H9 (cell line): Measurements from ENCODE around the gene ADAMTS8. TPM values are rescaled to one million over a fixed set of nuclear protein-coding genes. Genes with fewer than 3 reads are reported as not detected.

Source experiments
- DNase-seq: peaks from one replicate; pipeline ENCODE4 v3.0.0-alpha.2; 2017
- H2AFZ ChIP-seq: one replicate; pipeline ENCODE4 v1.6.1; 2013; ENCODE audit warnings: mild to moderate bottlenecking, low read length, control low read depth, moderate library complexity
- H2AK5ac ChIP-seq: 2 replicates; pipeline ENCODE4 v1.6.1; 2013; ENCODE audit warnings: low read length, control low read depth, mixed read lengths; ENCODE audit not compliant: insufficient read length
- H2BK120ac ChIP-seq: one replicate; pipeline ENCODE4 v1.6.1; 2013; ENCODE audit warnings: low read depth, mild to moderate bottlenecking, low read length, control low read depth, inconsistent platforms; ENCODE audit not compliant: poor library complexity, severe bottlenecking
- H2BK12ac ChIP-seq: 2 replicates; pipeline ENCODE4 v1.6.1; 2013; ENCODE audit warnings: low read length, control low read depth, mixed read lengths, low read depth; ENCODE audit not compliant: insufficient read length
- H2BK15ac ChIP-seq: 2 replicates; pipeline ENCODE4 v1.6.1; 2013; ENCODE audit warnings: low read depth, low read length, control low read depth
- H2BK20ac ChIP-seq: one replicate; pipeline ENCODE4 v1.6.1; 2013; ENCODE audit warnings: low read depth, mild to moderate bottlenecking, low read length, control low read depth, inconsistent platforms; ENCODE audit not compliant: poor library complexity, severe bottlenecking
- H2BK5ac ChIP-seq: 2 replicates; pipeline ENCODE4 v1.6.1; 2013; ENCODE audit warnings: low read length, control low read depth, mixed read lengths; ENCODE audit not compliant: insufficient read length
- H3K14ac ChIP-seq: 2 replicates; pipeline ENCODE4 v1.6.1; 2013; ENCODE audit warnings: low read length, control low read depth; ENCODE audit not compliant: insufficient read depth
- H3K18ac ChIP-seq: 2 replicates; pipeline ENCODE4 v1.6.1; 2013; ENCODE audit warnings: low read depth, mild to moderate bottlenecking, mixed read lengths, low read length, control low read depth; ENCODE audit not compliant: insufficient read length
- H3K23ac ChIP-seq: 2 replicates; pipeline ENCODE4 v1.6.1; 2013; ENCODE audit warnings: low read length, control low read depth, mixed read lengths, low read depth; ENCODE audit not compliant: insufficient read length
- H3K23me2 ChIP-seq: 2 replicates; pipeline ENCODE4 v1.6.1; 2013; ENCODE audit warnings: low read depth, mild to moderate bottlenecking, mixed read lengths, low read length, control low read depth; ENCODE audit not compliant: insufficient read length, poor library complexity, severe bottlenecking
- H3K27ac ChIP-seq: 2 replicates; pipeline ENCODE4 v1.5.1; 2013; ENCODE audit warnings: low read length, control low read depth, mixed read lengths, low read depth; ENCODE audit not compliant: insufficient read length
- H3K27me3 ChIP-seq: 2 replicates; pipeline ENCODE4 v1.6.1; 2013; ENCODE audit warnings: low read length, control low read depth, inconsistent platforms; ENCODE audit not compliant: insufficient read depth
- H3K4ac ChIP-seq: 2 replicates; pipeline ENCODE4 v1.6.1; 2013; ENCODE audit warnings: low read depth, mild to moderate bottlenecking, control low read depth, inconsistent platforms, low read length, moderate library complexity
- H3K4me1 ChIP-seq: 2 replicates; pipeline ENCODE4 v1.6.1; 2013; ENCODE audit warnings: low read length, control low read depth, inconsistent platforms; ENCODE audit not compliant: insufficient read depth
- H3K4me2 ChIP-seq: 2 replicates; pipeline ENCODE4 v1.6.1; 2013; ENCODE audit warnings: low read length, control low read depth, mixed read lengths; ENCODE audit not compliant: insufficient read length, insufficient read depth
- H3K56ac ChIP-seq: 2 replicates; pipeline ENCODE4 v1.6.1; 2013; ENCODE audit warnings: low read depth, mild to moderate bottlenecking, mixed read lengths, low read length, control low read depth; ENCODE audit not compliant: insufficient read length
- H3K79me1 ChIP-seq: 2 replicates; pipeline ENCODE4 v1.6.1; 2013; ENCODE audit warnings: low read depth, mild to moderate bottlenecking, moderate library complexity, low read length, control low read depth, inconsistent platforms; ENCODE audit not compliant: insufficient read depth, poor library complexity, severe bottlenecking
- H3K79me2 ChIP-seq: 2 replicates; pipeline ENCODE4 v1.6.1; 2013; ENCODE audit warnings: low read length, control low read depth, inconsistent platforms; ENCODE audit not compliant: insufficient read depth
- H3K9ac ChIP-seq: 2 replicates; pipeline ENCODE4 v1.6.1; 2013; ENCODE audit warnings: low read length, control low read depth, mixed read lengths; ENCODE audit not compliant: insufficient read length; ENCODE audit errors: extremely low read depth
- H3K9me3 ChIP-seq: one replicate; pipeline ENCODE4 v1.6.1; 2013; ENCODE audit warnings: low read depth, low read length, inconsistent platforms; ENCODE audit not compliant: control insufficient read depth
- H3T11ph ChIP-seq: one replicate; pipeline ENCODE4 v1.6.1; 2013; ENCODE audit warnings: mild to moderate bottlenecking, low read length, control low read depth, inconsistent platforms
- H4K20me1 ChIP-seq: one replicate; pipeline ENCODE4 v1.6.1; 2013; ENCODE audit not compliant: control insufficient read depth, insufficient read length, insufficient read depth
- H4K5ac ChIP-seq: 2 replicates; pipeline ENCODE4 v1.6.1; 2013; ENCODE audit warnings: low read depth, mild to moderate bottlenecking, mixed read lengths, low read length, control low read depth; ENCODE audit not compliant: insufficient read length
- H4K8ac ChIP-seq: replicated peaks from 2 replicates; pipeline ENCODE4 v1.6.1; 2013; ENCODE audit warnings: low read length, control low read depth, mixed read lengths, low read depth; ENCODE audit not compliant: insufficient read length
- H4K91ac ChIP-seq: 2 replicates; pipeline ENCODE4 v1.6.1; 2013; ENCODE audit warnings: low read depth, mild to moderate bottlenecking, moderate library complexity, mixed read lengths, low read length, control low read depth; ENCODE audit not compliant: insufficient read length
- H3K27ac Mint-ChIP-seq, 3 experiments: 2 replicates in 2 of 3; 3 replicates in 1 of 3; pipeline ENCODE4 v1.8.0; 2020 to 2021; ENCODE audit warnings: mixed read lengths in 3 of 3, mild to moderate bottlenecking in 1 of 3, moderate library complexity in 1 of 3
- H3K27me3 Mint-ChIP-seq: 2 replicates; pipeline ENCODE4 v1.8.0; 2021; ENCODE audit warnings: low read depth, mild to moderate bottlenecking, moderate library complexity, mixed read lengths
- H3K36me3 Mint-ChIP-seq, 3 experiments: 2 replicates in 2 of 3; 3 replicates in 1 of 3; pipeline ENCODE4 v1.8.0; 2020 to 2021; ENCODE audit warnings: low read depth in 3 of 3, mixed read lengths in 3 of 3; ENCODE audit not compliant: insufficient read depth in 1 of 3
- H3K4me1 Mint-ChIP-seq, 2 experiments: 2 replicates each; pipeline ENCODE4 v1.8.0; 2020; ENCODE audit warnings: mixed read lengths in 2 of 2
- H3K4me3 Mint-ChIP-seq, 2 experiments: 2 replicates in 1 of 2; 3 replicates in 1 of 2; pipeline ENCODE4 v1.8.0; 2020 to 2021; ENCODE audit warnings: mild to moderate bottlenecking in 2 of 2, mixed read lengths in 2 of 2, moderate library complexity in 1 of 2
- H3K9me3 Mint-ChIP-seq, 2 experiments: 2 replicates in 1 of 2; 3 replicates in 1 of 2; pipeline ENCODE4 v1.8.0; 2020; ENCODE audit warnings: mild to moderate bottlenecking in 2 of 2, mixed read lengths in 2 of 2, moderate library complexity in 1 of 2
- CTCF ChIP-seq: fragments of 200-600 bp; sonication (generic); conservative IDR thresholded peaks from 3 replicates; pipeline ENCODE4 v1.8.0; 2021; ENCODE audit warnings: antibody characterized with exemption, mild to moderate bottlenecking
- WGBS: extraction: QIAGEN DNeasy Blood & Tissue Kit; methylation state at CpG from one replicate; pipeline ENCODE4 v1.1.7; 2013; ENCODE audit warnings: missing lambda C conversion rate, low lambda C conversion rate, mixed read lengths; ENCODE audit not compliant: insufficient read length; ENCODE audit errors: extremely low coverage; 5-methylcytosine and 5-hydroxymethylcytosine counted together
- total RNA-seq: library from RNA; stranded (reverse); gene quantifications from 2 replicates; pipeline ENCODE4 v1.2.1, GENCODE V29; 2021

Gene ADAMTS8
- total RNA-seq, 1 experiment from 2014 or later = 5.0 TPM

- Histone ChIP-seq H3K18ac (no peak overlapping the region), H3K23ac (no peak overlapping the region), H3K79me2 (no peaks in the 10 kb centered on the region), H2BK15ac (no peak overlapping the region), H2BK120ac (no peak overlapping the region), H3K79me1 (no peaks in the 10 kb centered on the region), H3K9me3 (no peaks in the 10 kb centered on the region), H2BK20ac (no peak overlapping the region), H3K4me2 (no peak overlapping the region), H3K27ac (no peak overlapping the region), H4K20me1 (no peaks in the 10 kb centered on the region), H3K56ac (no peak overlapping the region), H3K4me1 (no peaks in the 10 kb centered on the region), H4K5ac (no peak overlapping the region), H2BK5ac (no peak overlapping the region), H2AK5ac (no peak overlapping the region), H2BK12ac (no peak overlapping the region), H3K27me3 (peaks cover 12% of the 10 kb centered on the region; the same call in 1 of the 2 replicates), H2AFZ (no peak overlapping the region), H3K23me2 (peaks cover 20% of the 10 kb centered on the region), H4K91ac (no peak overlapping the region), H4K8ac (no peak overlapping the region), H3K14ac (no peak overlapping the region), H3K9ac (no peak overlapping the region), H3K4ac (no peak overlapping the region), H3T11ph (no peak overlapping the region)
- Mint-ChIP-seq H3K4me3 (no peak overlapping the region), H3K9me3 (peaks cover 2 to 4% of the 10 kb centered on the region in 2 experiments; a peak in 4 of 5 replicates), H3K27ac (0 out of 7 replicates have a peak overlapping the region, but pooled peaks of 1 of the 3 experiments have one; percentile 41), H3K36me3 (no peaks in the 10 kb centered on the region), H3K4me1 (peaks cover 8 to 11% of the 10 kb centered on the region in 2 experiments), H3K27me3 (peaks cover 86% of the 10 kb centered on the region)
- no peak for TF ChIP-seq CTCF
- DNase-seq = no peak
- WGBS = no CpG with 5 or more reads among the region's 3 CpGs
These were observed 17.4 kb upstream of the ADAMTS8 start for GRCh38 chr11:130445788-130446187.
